NCI-H748 treated with DMSO at 0.1 percent for 48 hours (cell line): ENCODE measurements around the gene KLHL6.

Experiments used
- DNase-seq: peaks from one replicate; lab custom pipeline; 2025; lab: John Stamatoyannopoulos, UW

The KLHL6 gene

DNA sequence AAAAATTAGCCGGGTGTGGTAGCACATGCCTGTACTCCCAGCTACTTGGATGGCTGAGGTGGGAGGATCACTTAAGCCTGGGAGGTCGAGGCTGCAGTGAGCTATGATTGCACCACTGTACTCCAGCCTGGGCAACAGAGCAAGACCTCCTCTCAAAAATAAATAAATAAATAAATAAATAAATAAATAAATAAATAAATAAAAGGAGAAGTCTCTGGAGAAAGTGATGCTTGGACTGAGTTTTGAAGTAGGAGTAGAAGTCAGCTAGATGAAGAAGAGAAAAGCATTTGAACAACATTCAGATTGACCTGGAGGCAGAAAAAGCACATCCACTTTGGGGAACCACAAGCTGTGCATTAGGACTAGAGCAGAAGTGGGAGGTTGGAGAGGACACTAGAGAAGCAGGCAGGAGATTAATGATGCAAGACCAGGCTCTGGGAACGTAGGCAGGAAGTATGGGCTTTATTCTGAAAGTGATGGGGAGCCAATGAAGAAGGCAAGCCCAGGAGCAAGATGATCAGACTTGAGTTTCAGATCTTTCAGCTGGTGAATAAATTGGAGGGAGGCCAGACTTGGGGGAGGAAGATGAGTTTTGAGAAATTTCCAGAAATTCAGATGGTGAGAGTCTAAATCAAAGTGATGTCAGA, 48.7 kb downstream of the KLHL6 start:
- no peak for DNase-seq

DNA sequence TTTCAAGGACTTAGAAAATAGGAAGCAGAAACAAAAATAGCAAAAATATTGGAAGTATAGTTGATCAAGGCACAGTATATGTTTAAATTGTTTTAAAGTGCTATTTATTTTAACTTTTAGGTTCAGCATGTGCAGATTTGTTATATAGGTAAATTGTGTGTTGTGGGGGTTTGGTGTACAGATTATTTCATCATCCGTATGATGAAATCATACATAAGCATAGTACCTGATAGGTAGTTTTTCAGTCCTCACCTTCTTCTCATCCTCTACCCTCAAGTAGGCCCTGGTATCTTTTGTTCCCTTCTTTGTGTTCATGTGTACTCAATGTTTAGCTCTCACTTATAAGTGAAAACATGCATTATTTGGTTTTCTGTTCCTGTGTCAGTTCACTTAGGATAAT, 50.9 kb downstream of the KLHL6 start:
- DNase-seq: no peak

DNA sequence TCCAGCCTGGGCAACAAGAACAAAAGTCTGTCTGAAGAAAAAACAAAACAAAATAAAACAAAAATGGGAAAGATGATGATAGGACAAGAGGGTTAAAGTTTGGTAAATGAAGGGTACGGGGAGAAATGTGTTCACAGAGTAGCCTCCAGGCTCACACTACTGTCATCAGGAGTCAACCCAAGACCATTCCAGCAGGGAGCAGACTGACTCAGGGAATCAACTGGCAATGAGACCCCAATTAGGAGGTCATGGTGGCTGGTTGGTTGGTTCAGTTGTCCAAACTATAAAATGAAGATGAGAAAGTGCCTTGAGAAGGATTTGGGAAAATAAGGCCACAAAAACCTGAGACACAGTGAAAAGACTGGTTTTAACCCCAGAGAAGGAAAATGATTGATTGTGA, 51.8 kb downstream of the KLHL6 start:
- no peak for DNase-seq

DNA sequence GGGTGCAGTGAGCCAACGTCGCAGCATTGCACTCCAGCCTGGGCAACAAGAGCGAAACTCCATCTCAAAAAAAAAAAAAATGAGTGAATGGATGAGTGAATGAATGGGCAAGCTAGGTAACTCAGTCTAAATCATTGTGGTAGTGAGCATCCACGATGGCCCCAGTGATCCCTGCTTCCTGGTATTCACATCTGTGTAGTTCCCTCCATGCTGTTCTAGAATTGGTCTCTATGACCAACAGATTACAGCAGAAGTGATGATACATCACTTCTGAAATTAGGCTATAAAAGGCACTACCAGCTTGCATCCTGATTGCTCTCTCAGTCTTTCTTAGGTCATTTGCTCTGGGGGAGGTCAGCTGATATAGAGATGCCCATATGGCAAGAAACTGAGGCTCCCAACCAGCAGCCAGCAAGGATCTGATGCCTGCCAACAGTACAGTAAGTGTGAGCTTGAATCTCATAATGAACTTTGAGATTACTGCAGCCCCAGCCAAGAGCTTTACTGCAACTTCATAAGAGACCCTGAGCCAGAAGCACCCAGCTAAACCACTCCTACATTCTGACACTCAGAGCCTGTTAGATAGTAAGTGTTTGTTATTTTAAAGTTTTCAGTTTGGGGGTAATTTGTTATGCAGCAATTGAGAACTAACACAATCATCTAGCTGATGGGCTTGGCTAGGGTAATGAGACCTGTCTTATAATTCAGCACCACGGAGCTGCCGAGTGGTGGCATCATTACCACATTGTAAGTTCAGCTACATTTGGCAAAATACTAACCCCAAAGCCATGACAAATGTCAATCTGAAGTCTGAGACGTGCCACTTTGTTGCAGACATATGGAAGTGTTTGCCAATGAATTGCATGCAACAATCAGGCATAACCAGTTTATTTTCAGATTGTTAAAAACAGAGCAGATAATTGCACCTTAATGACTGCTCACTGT, 53.0 kb downstream of the KLHL6 start:
- DNase-seq: no peak

DNA sequence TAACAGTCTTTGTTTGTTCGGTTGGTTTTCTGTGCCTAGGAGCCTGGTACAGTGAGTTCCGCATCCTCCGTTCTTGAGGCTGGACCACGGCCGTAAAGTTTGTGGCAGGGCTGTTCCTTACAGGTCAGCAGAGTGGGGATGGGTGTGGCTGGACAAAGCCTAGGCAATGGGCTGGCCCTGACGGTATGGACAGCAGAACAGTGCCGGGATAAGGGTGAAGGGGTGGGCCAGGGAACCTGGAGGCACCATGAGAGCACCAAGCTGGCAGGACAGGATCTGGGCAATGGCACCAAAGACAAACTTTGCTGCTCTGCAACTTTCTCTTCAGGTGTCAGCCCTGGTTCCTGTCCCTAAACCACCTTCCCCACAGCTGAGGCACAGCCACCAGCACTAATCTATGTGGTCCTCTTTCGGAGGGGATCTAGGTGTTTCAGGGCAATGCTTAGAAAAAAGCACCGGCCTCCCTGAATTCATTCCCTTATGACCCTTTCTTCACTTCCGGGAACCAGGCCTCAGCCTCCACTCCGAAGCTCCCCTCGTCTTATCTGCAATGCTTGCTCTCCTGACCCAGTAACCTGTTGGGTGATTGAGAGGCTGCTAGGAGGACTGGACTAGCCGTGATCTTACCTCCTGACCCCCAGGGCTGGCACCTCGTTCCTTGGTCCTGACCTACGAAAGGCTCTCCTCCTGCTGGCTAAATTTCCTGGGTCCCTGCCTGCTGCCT, 54.4 kb downstream of the KLHL6 start:
- DNase-seq: no peak

DNA sequence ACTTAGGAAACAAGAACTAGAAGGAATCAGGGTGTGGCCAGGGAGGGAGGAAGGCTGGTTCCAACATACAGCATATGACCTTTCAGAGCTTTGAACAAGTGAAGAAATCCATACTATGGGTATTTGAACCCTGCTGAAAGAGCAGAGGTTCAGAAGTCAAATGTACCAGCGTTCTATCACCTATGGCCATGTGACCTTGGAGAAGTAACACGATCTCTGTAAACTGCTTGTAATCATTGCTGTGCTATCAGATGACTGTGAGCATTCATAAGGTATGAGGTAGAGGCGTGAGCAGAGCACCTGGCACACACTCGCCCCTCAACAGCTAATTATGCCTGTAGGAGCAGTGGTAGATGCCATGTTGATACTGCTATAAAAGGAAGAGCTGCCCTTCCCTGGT, 55.2 kb downstream of the KLHL6 start:
- no peak for DNase-seq

DNA sequence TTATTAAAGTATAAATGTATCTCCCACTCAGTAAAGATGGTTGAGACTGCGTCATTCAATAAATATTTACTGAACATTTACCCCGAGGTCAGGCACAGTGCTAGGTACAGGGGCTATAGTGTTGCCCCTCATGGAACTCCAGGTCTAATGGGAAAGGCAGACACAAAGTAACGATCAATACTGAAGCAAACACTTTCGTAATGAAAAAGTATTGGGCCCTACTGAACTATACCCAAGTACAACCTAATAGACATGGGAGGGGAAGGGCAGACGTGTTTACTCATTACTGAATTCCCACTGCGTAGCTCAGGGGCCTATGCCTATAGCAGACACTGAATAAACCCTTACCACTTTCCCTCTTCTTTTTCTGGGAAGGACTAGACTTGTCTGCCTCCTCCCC, 56.9 kb downstream of the KLHL6 start:
- DNase-seq: no peak

DNA sequence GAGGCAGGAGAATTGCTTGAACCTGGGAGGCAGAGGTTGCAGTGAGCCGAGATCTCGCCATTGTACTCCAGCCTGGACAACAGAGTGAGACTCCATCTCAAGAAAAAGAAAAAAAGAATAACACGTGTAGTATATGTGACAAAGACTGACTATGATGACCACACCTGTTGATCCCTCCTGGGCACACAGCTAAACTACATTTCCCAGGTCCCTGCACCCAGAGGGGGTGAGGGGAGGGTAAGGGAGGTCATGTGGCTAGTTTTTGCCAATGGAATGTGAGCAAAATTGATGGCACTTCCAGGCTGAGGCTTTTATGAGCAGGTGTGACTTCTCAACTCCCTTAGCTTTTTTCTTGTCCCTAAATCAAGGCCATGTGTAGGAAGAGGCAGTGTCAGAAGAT, 58.2 kb downstream of the KLHL6 start:
- no peak for DNase-seq

DNA sequence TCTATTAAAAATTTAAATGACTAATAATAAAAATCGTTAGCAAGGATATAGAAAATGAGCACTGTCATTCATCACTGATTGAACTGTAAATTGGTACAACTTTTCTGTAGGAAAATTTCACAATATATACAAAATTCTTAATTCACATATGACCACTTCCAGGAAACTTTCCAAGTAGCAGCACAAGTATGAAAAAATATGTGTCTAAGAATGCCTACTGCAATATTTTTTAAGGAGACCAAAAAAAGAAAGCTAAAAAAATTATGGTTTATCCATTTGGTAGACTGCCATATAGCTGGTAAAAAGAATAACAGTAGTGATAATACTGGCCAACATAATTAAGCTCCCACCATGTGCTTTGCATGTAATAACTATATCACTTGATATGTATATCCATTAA, 59.2 kb downstream of the KLHL6 start:
- no peak for DNase-seq

DNA sequence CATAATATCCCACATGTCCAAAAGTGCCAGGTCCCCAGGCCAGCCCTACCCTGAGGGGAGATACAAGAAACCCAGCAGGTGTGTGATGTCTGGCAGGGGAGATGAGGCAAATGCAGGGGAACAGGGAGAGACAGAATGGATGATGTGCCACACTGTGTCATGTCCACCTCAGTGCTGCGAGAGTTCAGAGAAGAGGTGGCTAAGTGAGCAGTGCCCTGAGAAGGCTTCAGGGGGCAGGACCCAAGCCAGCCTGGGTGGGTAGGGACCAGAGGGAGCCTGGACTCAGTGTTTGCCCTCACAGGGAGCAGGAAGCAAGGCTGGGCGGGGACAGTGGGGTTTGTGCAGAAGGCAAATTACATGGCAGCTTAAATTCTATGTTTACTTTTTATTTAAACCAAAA, 61.2 kb downstream of the KLHL6 start:
- no peak for DNase-seq

DNA sequence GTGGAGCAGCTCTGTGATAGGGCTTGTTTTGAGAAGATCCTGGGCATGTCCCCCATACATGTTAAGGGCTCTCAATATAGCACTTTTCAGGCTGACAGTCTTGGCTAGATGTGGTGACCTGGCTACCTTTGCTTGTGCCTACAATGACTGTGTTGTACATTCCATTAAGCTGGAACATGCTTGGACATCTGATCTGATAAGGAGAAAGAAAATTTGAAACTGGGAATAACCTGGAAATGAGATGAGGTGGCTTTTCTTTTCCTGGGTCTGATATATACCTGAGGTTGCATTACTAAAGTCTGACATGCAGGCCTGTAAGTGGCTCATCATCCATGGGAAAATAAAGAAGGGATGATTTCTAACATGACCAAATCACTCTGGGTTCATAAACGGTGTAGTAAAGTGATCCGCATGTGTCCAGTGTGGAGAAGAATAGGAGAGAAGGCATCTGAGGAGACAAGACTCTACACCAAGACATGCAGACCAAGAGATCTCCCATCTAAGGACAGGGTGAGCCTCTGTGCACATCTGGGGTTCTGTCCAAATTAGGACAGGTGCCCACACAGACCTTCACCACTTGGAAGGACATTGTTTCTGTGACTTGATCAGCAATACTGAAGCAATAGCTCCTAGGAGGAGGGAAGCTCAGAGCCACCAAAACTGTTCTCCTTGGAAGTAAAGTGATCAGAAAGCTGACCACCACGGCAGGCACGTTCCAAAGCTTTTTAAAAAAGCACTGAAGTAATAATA, 62.0 kb downstream of the KLHL6 start:
- DNase-seq: no peak

DNA sequence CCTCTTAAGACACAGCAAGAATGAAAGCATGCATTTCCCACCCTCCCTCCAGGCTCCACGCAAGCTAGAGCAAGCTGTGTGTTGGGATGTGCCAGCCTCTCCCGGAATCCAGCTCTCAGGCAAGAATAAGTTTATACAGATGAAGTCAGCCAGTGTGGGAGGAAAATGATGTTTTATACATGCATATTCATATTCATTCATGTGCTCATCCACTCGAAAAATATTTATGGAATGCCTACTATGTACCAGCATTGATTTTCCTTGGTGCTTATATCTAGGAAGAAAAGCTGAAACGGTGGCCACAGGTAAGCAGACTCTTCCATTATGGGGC, 62.7 kb downstream of the KLHL6 start:
- no peak for DNase-seq

DNA sequence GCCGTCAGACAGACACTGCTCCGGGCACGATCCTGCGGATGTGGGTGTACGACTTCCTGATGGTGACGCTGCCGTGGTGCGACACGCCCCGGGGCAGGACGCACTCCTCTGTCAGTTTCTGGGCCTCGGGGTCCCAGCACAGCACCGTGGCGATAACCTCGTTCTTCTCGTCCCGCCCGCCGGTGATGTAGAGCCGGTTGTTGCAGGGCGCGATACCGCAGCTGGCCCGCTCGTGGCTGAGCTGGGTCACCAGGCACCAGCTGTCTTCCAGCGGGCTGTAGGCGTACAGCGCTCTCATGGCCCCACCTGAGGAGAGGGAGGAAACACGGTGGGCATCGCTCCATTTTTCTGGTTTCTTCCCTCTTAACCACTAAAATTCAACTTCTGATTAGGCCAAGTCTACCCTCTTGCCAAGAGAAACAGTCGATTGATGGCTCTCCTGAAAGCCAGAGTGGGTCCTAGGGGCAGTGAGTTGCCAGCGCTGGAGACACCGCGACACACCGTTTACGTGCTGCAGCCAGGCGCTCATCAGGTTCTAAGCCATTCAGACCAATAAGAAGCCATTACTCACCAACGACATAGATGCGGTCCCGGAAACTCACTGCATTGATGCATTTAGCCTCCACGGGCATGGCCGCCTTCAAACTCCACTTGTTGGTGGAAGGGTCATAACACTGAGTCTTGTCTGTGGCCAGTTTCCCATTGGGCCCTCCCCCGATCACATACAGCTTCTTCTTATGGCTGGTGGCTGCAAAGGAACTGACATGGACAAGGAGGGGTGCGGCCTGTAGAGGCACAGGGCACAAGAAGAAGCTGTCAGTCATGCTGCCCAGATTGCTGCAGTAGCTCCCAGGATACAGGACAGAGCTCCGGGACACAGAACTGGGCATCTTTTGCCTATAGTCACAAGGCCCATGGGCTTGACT, 63.3 kb downstream of the KLHL6 start:
- DNase-seq: no peak

DNA sequence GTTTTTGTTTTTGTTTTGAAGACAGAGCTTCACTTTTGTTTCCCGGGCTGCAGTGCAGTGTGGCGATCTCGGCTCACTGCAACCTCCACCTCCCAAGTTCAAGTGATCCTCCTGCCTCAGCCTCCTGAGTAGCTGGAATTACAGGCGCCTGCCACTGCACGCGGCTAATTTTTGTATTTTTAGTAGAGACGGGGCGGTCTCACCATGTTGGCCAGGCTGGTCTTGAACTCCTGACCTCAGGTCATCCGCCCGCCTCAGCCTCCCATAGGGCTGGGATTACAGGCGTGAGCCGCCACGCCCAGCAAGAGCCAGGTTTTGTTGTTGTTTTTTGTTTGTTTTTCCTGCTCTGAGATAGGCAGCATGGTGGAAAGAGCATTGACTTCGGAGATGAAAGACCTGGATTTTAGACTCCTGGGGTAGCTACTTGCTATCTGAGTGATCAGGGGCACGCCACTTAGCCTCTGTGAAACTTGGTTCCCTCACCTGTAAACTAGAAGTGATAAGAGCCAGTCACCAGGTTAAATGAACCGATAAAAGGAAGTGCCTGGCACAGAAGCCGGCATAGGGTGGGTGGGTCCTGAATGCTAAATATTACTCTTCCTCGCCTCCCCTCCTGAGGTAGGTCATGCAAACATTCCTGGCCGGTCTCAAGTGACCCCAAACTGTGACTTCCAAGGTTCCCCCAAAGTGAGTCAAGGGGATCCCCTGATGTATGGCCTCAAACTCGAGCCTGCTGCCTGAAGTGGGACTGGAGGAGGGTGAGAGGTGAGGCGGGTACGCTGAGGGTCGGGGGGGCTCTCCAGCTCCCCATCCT, 64.2 kb downstream of the KLHL6 start:
- DNase-seq: no peak

DNA sequence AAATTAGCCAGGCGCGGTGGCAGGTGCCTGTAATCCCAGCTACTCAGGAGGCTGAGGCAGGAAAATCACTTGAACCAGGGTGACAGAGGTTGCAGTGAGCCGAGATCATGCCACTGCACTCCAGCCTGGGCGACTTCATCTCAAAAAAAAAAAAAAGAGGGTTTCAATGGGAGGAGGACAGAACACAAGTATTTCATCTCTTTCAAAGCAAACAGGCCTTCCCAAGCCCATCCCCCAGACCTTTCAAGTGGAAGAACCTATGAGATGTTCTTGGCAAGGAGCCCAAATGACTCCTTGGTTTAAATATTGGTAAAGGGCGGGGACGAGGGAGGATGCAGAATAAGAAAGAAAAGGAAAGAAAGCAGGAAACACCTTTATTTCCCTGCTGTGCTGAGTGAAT, 64.9 kb downstream of the KLHL6 start:
- no peak for DNase-seq

DNA sequence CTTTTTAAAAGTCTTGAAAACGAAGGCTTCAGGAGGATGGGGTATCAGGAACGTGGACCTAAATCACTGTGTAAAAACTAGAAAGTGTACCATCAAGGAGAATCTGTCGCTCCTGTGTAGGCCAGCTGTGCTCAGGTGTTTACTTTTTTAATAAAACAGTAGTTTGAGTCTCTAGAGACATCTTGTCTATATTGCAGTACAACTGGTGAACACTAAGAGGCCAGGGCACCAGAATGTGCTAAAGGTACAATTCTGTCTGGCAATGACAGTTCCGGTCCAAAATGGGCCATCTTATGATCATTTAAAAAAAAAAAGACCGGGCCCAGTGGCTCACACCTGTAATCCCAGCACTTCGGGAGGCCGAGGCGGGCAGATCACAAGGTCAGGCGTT, 65.3 kb downstream of the KLHL6 start:
- DNase-seq: no peak

DNA sequence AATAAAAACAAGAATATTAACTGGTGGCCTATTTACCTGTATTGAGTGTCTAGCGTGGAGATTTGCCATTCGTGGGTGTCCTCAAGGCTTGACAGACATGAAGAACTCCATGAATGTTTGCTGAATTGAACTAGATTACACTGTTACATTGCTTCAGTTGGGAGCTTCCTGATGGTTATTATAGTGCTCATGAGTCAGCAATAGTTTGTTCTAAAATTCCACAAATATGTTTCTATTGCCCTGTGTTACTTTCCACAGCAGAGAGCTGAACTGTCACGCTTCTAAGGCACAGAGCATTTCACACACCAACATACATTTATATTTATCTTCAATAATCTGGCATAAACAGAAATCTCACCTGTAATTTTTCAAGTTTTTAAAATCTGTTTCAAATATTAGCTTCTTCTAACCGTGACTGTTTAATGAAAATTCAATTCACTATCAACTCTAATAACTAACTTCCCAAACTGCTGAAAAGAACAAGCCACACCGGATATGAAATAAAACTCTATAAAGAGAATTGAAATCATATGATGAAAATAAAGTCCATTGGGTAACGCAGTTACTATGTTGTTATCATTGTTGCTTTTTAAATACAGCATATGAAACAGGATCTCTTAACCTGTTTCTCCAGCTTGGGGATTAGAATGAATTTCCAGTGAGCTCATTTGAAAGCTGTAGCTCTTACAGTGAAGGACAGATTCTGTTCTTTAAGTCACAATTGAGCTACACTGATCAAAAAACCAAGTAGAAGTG, 65.9 kb downstream of the KLHL6 start:
- DNase-seq: no peak

DNA sequence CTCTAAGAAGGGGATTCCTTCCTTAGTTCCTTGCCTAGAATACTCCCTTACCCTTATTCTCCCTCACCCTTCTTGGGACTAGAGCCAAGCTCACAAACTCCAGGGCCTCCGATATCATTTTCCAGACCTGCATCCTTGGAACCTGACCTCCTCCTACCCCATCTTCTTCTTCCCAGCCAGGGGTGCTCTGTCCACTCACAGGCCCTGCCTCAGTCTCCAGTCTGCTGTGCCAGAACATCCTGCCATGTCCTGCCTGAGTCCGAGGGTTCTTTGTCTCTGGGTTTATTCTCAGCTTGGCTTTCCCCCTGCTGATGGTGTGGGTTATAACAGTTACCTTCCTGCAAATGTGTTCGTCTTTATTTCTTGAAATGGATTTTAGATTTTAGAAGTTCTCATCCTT, 67.2 kb downstream of the KLHL6 start:
- DNase-seq: no peak

DNA sequence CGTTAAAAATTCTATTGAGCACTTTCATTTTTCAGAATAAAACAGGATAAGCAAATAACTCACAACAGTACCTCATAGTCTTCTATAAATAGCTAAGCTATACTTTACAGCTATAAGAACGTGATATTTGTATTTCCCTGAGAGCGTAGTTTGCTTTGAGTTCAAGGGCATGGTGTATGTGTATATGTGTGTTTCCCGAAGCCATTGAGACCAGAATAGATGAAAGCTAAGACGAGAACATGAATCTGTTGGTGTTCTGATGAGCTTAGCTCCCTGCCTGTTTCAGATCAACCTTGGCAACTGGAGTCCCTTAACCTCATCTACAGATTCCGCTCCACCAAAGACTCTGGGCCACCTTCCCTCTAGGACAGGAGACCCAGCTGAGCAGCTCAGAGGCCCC, 67.6 kb downstream of the KLHL6 start:
- DNase-seq: no peak

DNA sequence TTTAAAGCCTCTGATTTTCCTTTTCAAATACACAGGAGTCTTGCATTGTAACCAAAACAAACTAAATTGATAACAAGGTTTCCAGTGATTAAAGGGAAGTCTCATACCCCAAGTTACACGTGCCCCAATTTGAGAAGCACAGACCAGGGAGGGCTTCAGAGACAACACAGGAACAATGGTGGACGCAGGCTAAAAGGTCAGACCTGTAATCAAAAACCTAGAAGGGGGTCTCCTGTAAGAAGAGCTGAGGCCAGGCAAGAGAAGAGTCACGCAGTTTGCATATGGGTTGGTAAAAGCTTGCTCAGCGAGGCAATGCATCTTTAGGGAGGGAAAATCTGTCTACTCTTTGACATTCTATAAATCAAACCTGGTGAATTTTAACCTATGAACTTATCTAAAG, 68.5 kb downstream of the KLHL6 start:
- no peak for DNase-seq
